Osteocyte (in vitro differentiated cells): Measurements from ENCODE around the gene LILRA5. TPM values are rescaled to one million over a fixed set of nuclear protein-coding genes. Genes with fewer than 3 reads are reported as not detected.

ENCODE experiments used
- DNase-seq: peaks from one replicate; pipeline ENCODE4 v3.0.0; 2021; ENCODE audit warnings: mixed read lengths; ENCODE audit not compliant: unreplicated experiment; ENCODE audit errors: extremely low spot score
- H3K27ac Mint-ChIP-seq: one replicate; pipeline ENCODE4 v1.8.0; 2021; ENCODE audit warnings: mild to moderate bottlenecking, mixed read lengths; ENCODE audit not compliant: unreplicated experiment
- H3K27me3 Mint-ChIP-seq: one replicate; pipeline ENCODE4 v1.8.0; 2021; ENCODE audit warnings: mixed read lengths; ENCODE audit not compliant: unreplicated experiment
- H3K36me3 Mint-ChIP-seq: one replicate; pipeline ENCODE4 v1.8.0; 2021; ENCODE audit warnings: mixed read lengths; ENCODE audit not compliant: unreplicated experiment
- H3K4me1 Mint-ChIP-seq: one replicate; pipeline ENCODE4 v1.8.0; 2021; ENCODE audit warnings: mixed read lengths; ENCODE audit not compliant: unreplicated experiment
- H3K4me3 Mint-ChIP-seq: one replicate; pipeline ENCODE4 v1.8.0; 2021; ENCODE audit warnings: mild to moderate bottlenecking, moderate library complexity, mixed read lengths; ENCODE audit not compliant: unreplicated experiment
- H3K9me3 Mint-ChIP-seq: one replicate; pipeline ENCODE4 v1.8.0; 2021; ENCODE audit warnings: mixed read lengths; ENCODE audit not compliant: unreplicated experiment
- total RNA-seq: library from RNA; stranded (reverse); gene quantifications from 2 replicates; pipeline ENCODE4 v1.2.1, GENCODE V29; 2021
- TF ChIP-seq, protein P1 (sequence below): fragments of 200-600 bp; sonication (generic); IDR thresholded peaks from 2 replicates; pipeline ENCODE4 v1.5.0; 2021; ENCODE audit warnings: antibody characterized with exemption, mild to moderate bottlenecking, moderate library complexity

The LILRA5 gene
- total RNA-seq, 1 donor from 2014 or later, result not detected

DNA sequence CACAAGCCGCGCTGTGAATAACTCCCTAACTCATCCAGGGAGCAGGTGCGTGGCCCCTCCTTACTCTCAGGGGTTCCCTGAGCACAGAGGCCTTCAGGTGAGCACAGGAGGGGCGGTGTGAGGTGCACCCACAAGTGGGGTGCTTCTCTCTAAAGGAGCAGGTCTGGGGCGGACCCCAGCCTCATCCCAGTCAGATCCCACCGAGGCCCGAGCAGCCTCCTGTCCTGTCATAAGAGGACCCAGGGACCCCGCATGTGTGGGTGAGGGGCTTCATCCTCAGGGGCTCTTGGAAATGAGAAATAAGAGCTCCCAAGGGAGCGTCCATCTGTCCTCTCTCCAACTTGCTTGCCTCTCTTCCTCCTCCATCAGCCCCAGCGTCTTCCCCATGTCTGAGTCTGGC, 3.0 kb upstream of the LILRA5 start:
- TF ChIP-seq, protein P1, sequence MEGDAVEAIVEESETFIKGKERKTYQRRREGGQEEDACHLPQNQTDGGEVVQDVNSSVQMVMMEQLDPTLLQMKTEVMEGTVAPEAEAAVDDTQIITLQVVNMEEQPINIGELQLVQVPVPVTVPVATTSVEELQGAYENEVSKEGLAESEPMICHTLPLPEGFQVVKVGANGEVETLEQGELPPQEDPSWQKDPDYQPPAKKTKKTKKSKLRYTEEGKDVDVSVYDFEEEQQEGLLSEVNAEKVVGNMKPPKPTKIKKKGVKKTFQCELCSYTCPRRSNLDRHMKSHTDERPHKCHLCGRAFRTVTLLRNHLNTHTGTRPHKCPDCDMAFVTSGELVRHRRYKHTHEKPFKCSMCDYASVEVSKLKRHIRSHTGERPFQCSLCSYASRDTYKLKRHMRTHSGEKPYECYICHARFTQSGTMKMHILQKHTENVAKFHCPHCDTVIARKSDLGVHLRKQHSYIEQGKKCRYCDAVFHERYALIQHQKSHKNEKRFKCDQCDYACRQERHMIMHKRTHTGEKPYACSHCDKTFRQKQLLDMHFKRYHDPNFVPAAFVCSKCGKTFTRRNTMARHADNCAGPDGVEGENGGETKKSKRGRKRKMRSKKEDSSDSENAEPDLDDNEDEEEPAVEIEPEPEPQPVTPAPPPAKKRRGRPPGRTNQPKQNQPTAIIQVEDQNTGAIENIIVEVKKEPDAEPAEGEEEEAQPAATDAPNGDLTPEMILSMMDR, result no peak
- Mint-ChIP-seq H3K4me3 (no peak overlapping the region), H3K36me3 (no peaks in the 10 kb centered on the region), H3K9me3 (peaks cover under 1% of the 10 kb centered on the region), H3K4me1 (no peaks in the 10 kb centered on the region), H3K27ac (no peak overlapping the region), H3K27me3 (no peaks in the 10 kb centered on the region)
- no peak for DNase-seq

DNA sequence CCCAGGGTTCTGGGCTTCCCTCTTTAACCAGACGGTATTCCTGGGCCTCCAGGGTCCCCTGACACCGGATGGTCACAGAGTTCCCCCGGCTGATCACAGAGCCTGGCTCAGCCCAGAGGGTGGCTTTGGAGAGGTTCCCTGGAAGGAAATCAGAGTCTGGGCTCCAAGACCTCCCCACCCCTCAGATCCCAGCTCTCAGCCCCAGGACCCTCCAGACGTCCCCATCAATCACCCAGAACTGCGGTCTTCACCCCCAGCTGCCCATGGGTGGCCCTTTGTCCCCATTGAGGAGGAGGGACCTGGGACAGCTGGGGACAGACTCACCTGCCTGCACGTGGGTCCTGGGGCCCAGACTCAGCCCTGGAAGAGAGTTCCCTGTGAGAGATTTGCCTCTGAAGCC, 955 bp downstream of the LILRA5 start:
- Mint-ChIP-seq H3K4me3 (no peak overlapping the region), H3K9me3 (no peaks in the 10 kb centered on the region), H3K27ac (no peak overlapping the region), H3K27me3 (no peaks in the 10 kb centered on the region), H3K36me3 (no peaks in the 10 kb centered on the region), H3K4me1 (no peaks in the 10 kb centered on the region)
- DNase-seq, result no peak
- TF ChIP-seq, protein P1, result no peak

DNA sequence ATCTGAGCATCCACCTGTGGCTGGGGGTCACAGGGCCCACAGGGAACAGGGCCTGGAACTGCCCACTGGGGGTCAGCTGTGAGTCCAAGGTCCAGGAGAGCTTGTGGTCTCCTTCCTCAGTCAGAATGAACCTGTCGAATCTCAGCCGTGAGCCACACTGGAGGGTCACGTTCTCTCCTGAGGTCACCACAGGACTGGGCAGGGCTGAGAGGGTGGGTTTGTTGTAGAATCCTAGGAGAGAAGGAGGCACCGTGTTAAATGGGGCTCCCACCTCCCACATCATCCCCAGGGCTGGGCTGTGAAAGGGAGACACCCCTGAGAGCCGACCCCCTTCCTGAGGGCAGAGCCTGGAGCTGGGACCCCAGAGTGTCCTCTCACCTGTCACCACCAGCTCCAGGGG, 1.5 kb downstream of the LILRA5 start:
- no peak overlapping the region for H3K4me3 Mint-ChIP-seq

DNA sequence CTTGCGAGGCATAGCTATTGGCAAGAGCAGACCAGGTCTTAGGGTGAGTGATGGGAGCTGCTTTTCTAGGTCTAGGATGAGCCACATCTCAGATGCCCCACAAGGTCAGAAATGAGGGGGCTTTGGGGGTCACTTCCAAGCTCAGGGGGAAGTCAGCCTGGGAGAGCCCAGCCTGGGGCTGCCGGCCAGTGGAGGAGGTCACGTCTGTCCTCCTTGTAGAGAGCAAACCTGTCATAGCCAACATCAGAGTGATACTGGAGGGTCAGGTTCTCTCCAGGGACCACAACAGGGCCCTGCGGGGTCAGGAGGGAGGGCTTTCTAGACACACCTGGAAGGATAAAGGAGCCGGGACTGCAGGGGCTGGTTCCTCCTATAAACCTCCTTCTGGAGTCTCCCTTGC, 2.4 kb downstream of the LILRA5 start:
- no peaks in the 10 kb centered on the region for H3K27me3 Mint-ChIP-seq
- no peak overlapping the region for H3K4me3 Mint-ChIP-seq
- no peaks in the 10 kb centered on the region for H3K9me3 Mint-ChIP-seq
- no peaks in the 10 kb centered on the region for H3K4me1 Mint-ChIP-seq
- no peak for DNase-seq
- H3K36me3 Mint-ChIP-seq, result no peaks in the 10 kb centered on the region
- H3K27ac Mint-ChIP-seq, result no peak overlapping the region
- TF ChIP-seq, protein P1, result no peak

More for the DNA sequence above, 1.5 kb downstream of the LILRA5 start:
- no peak overlapping the region for H3K27ac Mint-ChIP-seq
- DNase-seq, result no peak
- H3K27me3 Mint-ChIP-seq, result no peaks in the 10 kb centered on the region
- no peaks in the 10 kb centered on the region for H3K4me1 Mint-ChIP-seq
- TF ChIP-seq, protein P1, result no peak
- no peaks in the 10 kb centered on the region for H3K9me3 Mint-ChIP-seq
- no peaks in the 10 kb centered on the region for H3K36me3 Mint-ChIP-seq

DNA sequence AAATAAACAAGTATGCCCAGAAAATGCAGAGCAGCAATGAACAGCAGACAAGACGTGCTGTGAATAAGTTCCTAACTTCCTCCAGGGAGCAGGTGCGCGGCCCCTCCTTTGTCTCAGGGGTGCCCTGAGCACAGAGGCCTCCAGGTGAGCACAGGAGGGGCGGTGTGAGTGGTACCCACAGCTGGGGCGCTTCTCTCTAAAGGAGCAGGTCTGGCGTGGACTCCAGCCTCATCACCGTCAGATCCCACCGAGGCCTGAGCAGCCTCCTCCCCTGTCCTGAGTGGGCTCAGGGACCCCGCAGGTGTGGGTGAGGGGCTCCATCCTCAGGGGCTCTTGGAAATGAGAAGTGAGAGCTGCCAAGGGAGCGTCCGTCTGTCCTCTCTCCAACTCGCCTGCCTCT, 3.2 kb downstream of the LILRA5 start:
- peaks cover 4% of the 10 kb centered on the region for H3K9me3 Mint-ChIP-seq
- TF ChIP-seq, protein P1, result no peak
- no peak overlapping the region for H3K4me3 Mint-ChIP-seq
- no peaks in the 10 kb centered on the region for H3K4me1 Mint-ChIP-seq
- no peaks in the 10 kb centered on the region for H3K36me3 Mint-ChIP-seq
- no peak for DNase-seq
- H3K27me3 Mint-ChIP-seq, result no peaks in the 10 kb centered on the region
- H3K27ac Mint-ChIP-seq, result no peak overlapping the region
